ENCODE data around the gene FAM168A.

Gene FAM168A

DNA sequence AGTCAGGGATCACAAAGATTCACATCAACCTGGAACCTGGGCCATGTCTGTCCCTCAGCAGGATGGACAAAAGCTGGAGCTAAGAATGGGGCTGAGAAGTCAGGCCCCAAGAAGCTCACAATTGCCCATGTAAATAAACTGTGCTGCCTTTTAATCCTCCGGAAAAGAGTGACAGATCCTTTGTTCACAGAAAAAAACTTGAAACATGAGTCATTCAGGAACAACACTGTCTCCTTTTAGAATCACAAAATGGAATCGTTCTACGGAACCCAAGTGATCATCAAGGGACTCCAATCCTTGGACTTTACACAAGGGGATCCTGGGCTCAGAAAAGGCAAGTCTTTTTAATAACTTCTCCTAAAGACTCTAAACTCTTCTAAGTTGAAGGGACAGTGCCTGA lies 185.6 kb downstream of the FAM168A start:
- Histone ChIP-seq H3K27ac (peak overlapping the region in 1 of 21 experiments; percentile 18), H3K4me3 (no peak overlapping the region)

DNA sequence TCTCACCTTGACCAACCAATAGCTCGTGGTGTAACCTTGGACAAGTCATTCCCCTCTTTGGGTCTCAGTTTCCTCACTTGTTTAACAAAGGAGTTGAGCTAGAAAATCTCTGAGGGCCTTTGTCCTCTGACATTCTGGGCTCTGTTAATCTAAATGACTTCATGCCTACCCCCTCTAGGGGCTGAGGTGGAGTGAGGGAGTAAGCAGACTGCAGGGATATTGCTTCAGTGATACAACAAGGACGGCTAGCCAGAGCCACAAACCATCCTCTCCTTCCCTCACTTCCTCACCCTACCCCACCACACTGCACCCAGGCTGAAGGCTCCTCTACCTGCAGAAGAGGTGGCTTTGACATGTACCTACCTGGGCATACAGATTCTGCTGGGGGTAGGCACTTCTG lies 186.9 kb downstream of the FAM168A start:
- Histone ChIP-seq H3K27ac (no peak overlapping the region), H3K4me3 (no peak overlapping the region)

- no peak overlapping the region for H3K27ac ChIP-seq
- no peak overlapping the region for H3K4me3 ChIP-seq
Observed at GRCh38 chr11:73410627-73411026, 187.3 kb downstream of the FAM168A start.

- H3K4me3 ChIP-seq, result no peak overlapping the region
- no peak overlapping the region for H3K27ac ChIP-seq
Observed at GRCh38 chr11:73409431-73409830, 188.5 kb downstream of the FAM168A start.

DNA sequence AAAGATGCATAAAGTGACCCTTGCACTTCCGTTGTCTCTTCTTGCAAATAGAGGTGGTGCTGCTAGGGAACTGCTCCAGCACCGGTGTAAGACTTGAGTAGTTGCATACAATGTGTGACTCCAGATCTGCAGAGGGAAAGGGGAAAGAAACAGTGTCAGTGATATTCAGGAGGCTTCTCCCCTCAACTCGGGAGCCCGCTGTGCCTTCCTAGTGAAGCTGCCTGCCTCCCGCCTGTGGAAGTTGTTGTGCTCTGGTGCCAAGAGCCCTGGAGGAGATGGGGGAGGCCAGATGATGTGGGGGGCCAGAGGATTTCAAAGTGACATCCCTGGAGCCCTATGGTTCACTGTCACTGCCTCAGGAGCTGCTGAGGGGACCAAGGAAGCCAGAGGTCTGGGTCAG lies 191.3 kb downstream of the FAM168A start:
- no peak overlapping the region for H3K4me3 ChIP-seq
- no peak overlapping the region for H3K27ac ChIP-seq

DNA sequence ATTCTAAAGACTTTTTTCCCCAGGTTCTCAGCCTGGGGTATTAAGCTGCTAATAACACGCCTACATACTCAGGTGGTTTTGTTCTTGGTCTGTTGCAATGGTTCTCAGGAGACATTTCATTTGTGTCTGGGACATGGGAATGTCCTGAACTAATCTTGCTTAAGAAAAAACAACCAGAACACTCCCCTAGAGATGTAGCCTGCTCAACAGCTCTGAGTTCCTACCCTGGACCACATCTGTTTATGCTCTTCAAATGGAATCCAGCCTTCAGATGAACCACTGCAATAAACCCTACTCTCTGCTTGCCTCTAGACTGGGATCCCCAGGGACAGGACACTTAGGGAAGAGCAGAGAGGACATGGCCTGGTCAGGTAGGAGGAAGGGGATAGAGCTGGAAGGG lies 191.8 kb downstream of the FAM168A start:
- Histone ChIP-seq H3K27ac (no peak overlapping the region), H3K4me3 (no peak overlapping the region)

GRCh38 chr11:73405146-73405510 lies 192.8 kb downstream of the FAM168A start:
- Histone ChIP-seq H3K27ac (peak overlapping the region in 1 of 21 experiments; percentile 20), H3K4me3 (no peak overlapping the region)

DNA sequence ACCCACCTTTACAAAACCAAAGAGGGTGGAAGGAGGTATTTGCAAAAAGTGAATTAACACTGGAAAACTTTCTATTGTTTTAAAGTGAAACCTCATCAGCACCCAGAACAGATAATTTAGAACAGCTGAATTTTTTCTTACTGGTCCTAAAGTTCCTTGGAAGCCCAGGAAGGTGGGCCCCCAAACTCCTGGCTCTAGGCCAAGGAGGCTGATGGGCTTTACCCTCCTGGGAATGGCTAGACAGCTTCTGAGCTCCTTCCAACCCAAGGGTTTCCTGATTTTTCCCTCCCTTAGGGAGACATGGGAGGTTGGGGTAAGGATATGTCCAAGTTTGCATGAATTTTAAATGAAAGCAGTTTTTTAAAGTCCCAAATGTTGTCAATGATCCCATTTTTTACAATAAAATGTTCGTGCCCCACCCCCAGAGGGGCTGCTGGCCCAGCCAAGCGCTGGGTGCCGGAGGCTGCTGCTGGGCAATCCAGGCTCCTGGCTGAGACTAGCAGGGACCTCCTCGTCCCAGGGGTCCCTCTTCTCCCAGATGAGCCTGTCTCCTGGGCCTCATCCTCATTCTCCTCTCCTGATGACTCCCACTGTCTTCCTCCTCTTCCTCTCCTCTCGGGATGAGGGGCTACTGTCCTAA lies 193.3 kb downstream of the FAM168A start:
- H3K4me3 ChIP-seq, result no peak overlapping the region
- H3K27ac ChIP-seq, result no peak overlapping the region

- Histone ChIP-seq H3K4me3 (no peak overlapping the region), H3K27ac (no peak overlapping the region)
Observed at GRCh38 chr11:73404048-73404447, 193.9 kb downstream of the FAM168A start.

DNA sequence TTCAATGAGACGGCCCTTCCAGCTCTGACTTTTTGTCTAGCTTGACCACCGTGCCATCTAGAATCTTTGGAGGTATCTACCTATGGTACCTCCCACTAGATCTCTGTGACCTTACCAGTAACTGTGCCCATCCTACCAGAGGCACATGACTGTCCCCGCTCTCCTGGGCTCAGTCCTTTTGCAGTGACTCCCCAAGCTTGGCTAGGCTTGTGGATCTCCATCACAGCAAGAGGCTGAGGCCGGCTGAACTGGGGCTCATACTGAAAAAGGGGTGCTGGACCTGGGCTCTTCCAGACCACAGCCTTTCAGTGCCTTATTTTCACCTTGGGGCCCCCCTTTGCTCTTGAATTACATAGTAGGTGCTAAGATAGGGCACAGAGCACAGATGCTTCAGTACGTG lies 194.4 kb downstream of the FAM168A start:
- no peak overlapping the region for H3K27ac ChIP-seq
- H3K4me3 ChIP-seq, result no peak overlapping the region

GRCh38 chr11:73402834-73403185 lies 195.1 kb downstream of the FAM168A start:
- no peak overlapping the region for H3K4me3 ChIP-seq

GRCh38 chr11:73401924-73402833 lies 195.7 kb downstream of the FAM168A start:
- Histone ChIP-seq H3K4me3 (no peak overlapping the region), H3K27ac (no peak overlapping the region)

More at GRCh38 chr11:73402834-73403185, 195.1 kb downstream of the FAM168A start:
- no peak overlapping the region for H3K27ac ChIP-seq

DNA sequence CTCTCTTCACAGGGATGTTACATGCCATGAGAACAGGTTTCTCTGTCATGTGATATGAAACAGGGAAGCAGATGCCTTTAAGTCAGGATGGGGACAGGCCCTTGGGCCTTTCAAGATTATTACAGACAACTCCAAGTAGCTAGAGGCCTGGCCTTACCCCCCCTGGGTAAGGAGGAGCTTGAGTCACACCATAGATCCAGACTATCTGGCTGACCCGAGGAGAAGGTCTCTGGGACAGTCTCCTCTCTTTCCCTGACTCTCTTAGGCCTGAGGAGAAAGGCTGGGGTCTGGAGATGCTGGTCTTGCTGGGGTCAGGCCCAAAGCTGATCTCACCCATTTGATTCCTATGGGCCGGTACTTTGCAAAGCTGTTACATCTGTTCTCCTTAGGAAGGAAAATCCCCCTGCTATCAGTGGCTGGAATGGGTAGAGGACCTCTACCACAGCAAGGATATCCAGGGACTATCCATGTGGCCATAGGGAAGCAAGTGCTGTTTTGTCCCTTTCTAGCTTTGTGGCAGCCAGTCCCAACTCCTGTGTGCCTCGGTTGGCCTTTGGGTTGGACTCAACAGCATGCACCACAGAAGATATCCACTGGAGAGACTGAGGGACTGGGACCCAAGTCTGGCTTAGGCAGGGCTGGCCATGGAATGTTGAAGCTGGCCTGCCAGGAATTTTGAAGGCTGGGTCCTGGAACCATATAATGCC lies 196.5 kb downstream of the FAM168A start:
- H3K4me3 ChIP-seq, result no peak overlapping the region

GRCh38 chr11:73400293-73400692 lies 197.6 kb downstream of the FAM168A start:
- no peak overlapping the region for H3K4me3 ChIP-seq
- peak overlapping the region in 1 of 21 experiments; percentile 16 for H3K27ac ChIP-seq

More for the DNA sequence above, 196.5 kb downstream of the FAM168A start:
- H3K27ac ChIP-seq, result no peak overlapping the region

GRCh38 chr11:73399636-73400035 lies 198.3 kb downstream of the FAM168A start:
- peak overlapping the region in 3 of 21 experiments; percentile 2 to 12 (median 3) for H3K27ac ChIP-seq
- H3K4me3 ChIP-seq, result no peak overlapping the region

GRCh38 chr11:73399159-73399590 lies 198.7 kb downstream of the FAM168A start:
- peak overlapping the region in 2 of 21 experiments; percentile 3 to 12 for H3K27ac ChIP-seq
- H3K4me3 ChIP-seq, result no peak overlapping the region

DNA sequence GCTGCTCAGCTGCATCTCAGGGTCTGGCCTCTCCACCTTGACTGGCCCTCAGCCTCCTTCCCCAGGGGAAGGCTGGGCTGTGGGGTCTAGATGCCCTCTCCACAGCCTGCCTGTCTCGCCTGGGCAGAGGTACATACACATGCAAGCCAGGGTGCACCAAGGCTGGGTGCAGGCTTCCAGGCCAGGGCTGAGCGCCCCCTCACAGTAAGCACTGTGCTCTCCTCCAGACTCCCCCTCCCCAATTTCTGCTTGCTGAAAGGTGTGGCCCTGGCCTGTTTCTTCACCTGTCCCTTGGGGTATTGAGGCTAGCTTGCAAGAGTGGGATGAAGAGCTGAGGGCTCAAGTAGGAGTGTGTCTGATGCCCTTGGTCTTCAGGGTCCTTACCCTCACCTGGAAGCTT lies 199.2 kb downstream of the FAM168A start:
- Histone ChIP-seq H3K27ac (no peak overlapping the region), H3K4me3 (no peak overlapping the region)

- Histone ChIP-seq H3K27ac (no peak overlapping the region), H3K4me3 (no peak overlapping the region)
Observed at GRCh38 chr11:73398132-73398526, 199.8 kb downstream of the FAM168A start.

- Histone ChIP-seq H3K27ac (no peak overlapping the region), H3K4me3 (no peak overlapping the region)
Observed at GRCh38 chr11:73397468-73398131, 200.3 kb downstream of the FAM168A start.

- no peak overlapping the region for H3K27ac ChIP-seq
- H3K4me3 ChIP-seq, result no peak overlapping the region
Observed at GRCh38 chr11:73396985-73397384, 200.9 kb downstream of the FAM168A start.
